Measurements from ENCODE around the gene U2AF2. TPM values are rescaled to one million over a fixed set of nuclear protein-coding genes. Genes with fewer than 3 reads are reported as not detected.

The U2AF2 gene
- polyA plus RNA-seq, 2 of the 4 experiments (the other 2 are of a cell fraction): 157 to 302 TPM

GRCh38 chr19:55669418-55670279, 14.8 kb downstream of the U2AF2 start:
- DNase-seq (ENCODE audit: low read depth in 1 of 2, low spot score in 1 of 2): no peak
- WGBS (ENCODE audit: missing lambda C conversion rate): 89% methylated on average over 37 of the region's 43 CpGs
- Histone ChIP-seq H3K4me1 (peaks cover 51% of the 10 kb centered on the region), H3K4me2 (peak overlapping the region; percentile 22; the same call in 1 of the 3 replicates), H3K4me3 (no peak overlapping the region), H3K9me3 (no peaks in the 10 kb centered on the region), H3K27ac (no peak overlapping the region; a peak in 1 of 6 replicates)
- ChIA-PET POLR2A (interaction anchor here (2.5 kb wide), 1 partner anchor 15 kb away, joined by 12 read pairs; the partner anchor contains the start of gene U2AF2), CTCF (interaction anchor here (1.0 to 10.0 kb wide), 3 partner anchors 13 to 38 kb away, joined by 3 to 97 read pairs (median 30); partner anchors contain the start of gene U2AF2)
- TF ChIP-seq RCOR1 (IDR thresholded peaks at IDR 0.05; ENCODE audit: low read depth, low read length): no peak
- no peak for TF ChIP-seq ZC3H11A (IDR thresholded peaks at IDR 0.05)
- no peak for TF ChIP-seq HOXB13 (CRISPR knock-in tag; IDR thresholded peaks at IDR 0.05; ENCODE audit: low read depth)
- no peak for TF ChIP-seq HES2 (IDR thresholded peaks at IDR 0.05)
- no peak for FAIRE-seq
- ATAC-seq: no peak

- 50% methylated on average over 23 of the region's 23 CpGs for WGBS (ENCODE audit: missing lambda C conversion rate)
- ChIA-PET POLR2A (interaction anchor here (0.6 to 1.6 kb wide), 2 partner anchors 16 to 644 kb away, joined by 5 to 31 read pairs; partner anchors contain the start of genes U2AF2 and ZSCAN5A), CTCF (interaction anchor here (1.0 to 10.0 kb wide), 9 partner anchors 7 to 38 kb away, joined by 3 to 97 read pairs (median 11); partner anchors contain the start of genes CCDC106 and U2AF2)
These were observed 15.6 kb downstream of the U2AF2 start for GRCh38 chr19:55670280-55671053.

GRCh38 chr19:55671054-55671378, 16.2 kb downstream of the U2AF2 start:
- CTCF ChIA-PET: interaction anchor here (0.6 to 10.0 kb wide), 13 partner anchors 8 to 423 kb away, joined by 3 to 97 read pairs (median 6); partner anchors contain the start of genes CCDC106 and U2AF2
- H3K9me3 ChIP-seq: no peaks in the 10 kb centered on the region
- POLR2A ChIA-PET: interaction anchor here (0.5 to 1.6 kb wide), 4 partner anchors 16 to 644 kb away, joined by 3 to 31 read pairs (median 5); partner anchors contain the start of genes FIZ1, U2AF2 and ZSCAN5A
- FAIRE-seq (no peak), ATAC-seq (no peak), DNase-seq (ENCODE audit: low read depth in 1 of 2, low spot score in 1 of 2) (no peak)
- H3K4me3 ChIP-seq: no peak overlapping the region
- H3K4me2 ChIP-seq: no peak overlapping the region
- TF ChIP-seq CHD2 (IDR thresholded peaks at IDR 0.05; ENCODE audit: low read length, partially characterized antibody) (no peak), FOXS1 (CRISPR knock-in tag; IDR thresholded peaks at IDR 0.05) (no peak), RNF2 (IDR thresholded peaks at IDR 0.05; ENCODE audit: borderline replicate concordance, low read depth) (no peak), E2F6 (IDR thresholded peaks at IDR 0.05; ENCODE audit: borderline replicate concordance, low read depth) (no peak), PHF8 (IDR thresholded peaks at IDR 0.05; ENCODE audit: borderline replicate concordance, low read depth) (no peak)
- WGBS (ENCODE audit: missing lambda C conversion rate): 44% methylated on average over 2 of the region's 2 CpGs
- peak overlapping the region in 1 of 2 experiments; percentile 42; a peak in 1 of 6 replicates for H3K27ac ChIP-seq
- peaks cover 52% of the 10 kb centered on the region for H3K4me1 ChIP-seq

More at GRCh38 chr19:55670280-55671053, 15.6 kb downstream of the U2AF2 start:
- DNase-seq (ENCODE audit: low read depth in 1 of 2, low spot score in 1 of 2): peak in 1 of 2 experiments; percentile 82
- no peaks in the 10 kb centered on the region for H3K9me3 ChIP-seq
- H3K4me2 ChIP-seq: peak overlapping the region; percentile 22; the same call in 1 of the 3 replicates
- peak; percentile 98 for FAIRE-seq
- ATAC-seq: peak; percentile 62 to 71
- H3K27ac ChIP-seq: peak overlapping the region in 1 of 2 experiments; percentile 42; a peak in 1 of 6 replicates
- H3K4me3 ChIP-seq: no peak overlapping the region
- TF ChIP-seq MYC (IDR thresholded peaks at IDR 0.05; ENCODE audit: borderline replicate concordance, low read length) (no peak), KDM1A (IDR thresholded peaks at IDR 0.05; ENCODE audit: low read depth) (no peak), ELK1 (IDR thresholded peaks at IDR 0.05; ENCODE audit: low read depth, low read length) (no peak), BHLHE40 (IDR thresholded peaks at IDR 0.05; ENCODE audit: low read depth, low read length) (no peak), MAX (IDR thresholded peaks at IDR 0.05) (peak; percentile 50), FOSL2 (IDR thresholded peaks at IDR 0.05) (no peak), FOSL2 (CRISPR knock-in tag; IDR thresholded peaks at IDR 0.05) (no peak), PBX3 (IDR thresholded peaks at IDR 0.05) (peak; percentile 82), HDAC2 (IDR thresholded peaks at IDR 0.05) (0 out of 2 replicates have a peak, but pooled peaks have one; percentile 30)
- peaks cover 51% of the 10 kb centered on the region for H3K4me1 ChIP-seq
